ENCODE data around the gene SH3TC1.
A peak's percentile ranks its signal among the peaks of the same experiment; 100 is the strongest.

Gene SH3TC1

DNA sequence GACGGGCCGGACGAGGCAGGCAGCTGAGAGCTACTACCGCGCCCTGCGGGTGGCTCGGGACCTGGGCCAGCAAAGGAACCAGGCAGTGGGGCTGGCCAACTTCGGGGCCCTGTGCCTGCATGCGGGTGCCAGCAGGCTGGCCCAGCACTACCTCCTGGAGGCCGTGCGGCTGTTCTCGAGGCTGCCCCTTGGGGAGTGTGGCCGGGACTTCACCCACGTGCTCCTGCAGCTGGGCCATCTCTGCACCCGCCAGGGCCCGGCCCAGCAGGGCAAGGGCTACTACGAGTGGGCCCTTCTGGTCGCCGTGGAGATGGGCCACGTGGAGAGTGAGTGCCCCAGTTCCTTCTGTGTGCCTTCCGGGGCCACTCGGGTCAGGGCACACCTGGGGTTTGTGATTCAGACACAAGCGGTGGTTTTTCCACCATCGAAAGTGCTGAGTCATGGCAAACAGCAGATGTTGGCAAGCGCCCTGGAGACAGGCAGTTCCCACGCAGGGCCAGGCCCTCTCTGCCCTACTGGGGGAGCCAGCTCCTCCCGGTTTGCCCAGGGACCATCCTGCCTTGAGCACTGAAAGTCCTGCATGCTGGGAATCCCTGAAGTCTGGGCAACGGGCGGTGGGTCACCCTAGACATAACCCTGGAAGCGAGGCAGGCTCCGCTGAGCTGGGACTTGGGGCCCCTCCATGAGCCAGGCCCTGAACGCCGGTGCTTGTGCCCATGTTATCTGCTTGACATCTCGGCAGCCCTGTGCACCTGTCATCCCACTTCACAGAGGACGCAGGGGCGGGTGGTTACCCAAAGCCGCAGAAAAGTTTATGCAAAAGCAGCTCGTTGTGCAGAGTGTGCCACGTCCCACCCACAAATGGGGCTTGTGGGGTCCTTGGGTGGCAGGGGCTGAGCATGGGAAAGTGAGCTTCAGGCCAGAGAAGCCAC, 29.5 kb downstream of the SH3TC1 start:
- peak; percentile 79 to 83 for DNase-seq (ENCODE audit: low read depth in 2 of 2)

DNA sequence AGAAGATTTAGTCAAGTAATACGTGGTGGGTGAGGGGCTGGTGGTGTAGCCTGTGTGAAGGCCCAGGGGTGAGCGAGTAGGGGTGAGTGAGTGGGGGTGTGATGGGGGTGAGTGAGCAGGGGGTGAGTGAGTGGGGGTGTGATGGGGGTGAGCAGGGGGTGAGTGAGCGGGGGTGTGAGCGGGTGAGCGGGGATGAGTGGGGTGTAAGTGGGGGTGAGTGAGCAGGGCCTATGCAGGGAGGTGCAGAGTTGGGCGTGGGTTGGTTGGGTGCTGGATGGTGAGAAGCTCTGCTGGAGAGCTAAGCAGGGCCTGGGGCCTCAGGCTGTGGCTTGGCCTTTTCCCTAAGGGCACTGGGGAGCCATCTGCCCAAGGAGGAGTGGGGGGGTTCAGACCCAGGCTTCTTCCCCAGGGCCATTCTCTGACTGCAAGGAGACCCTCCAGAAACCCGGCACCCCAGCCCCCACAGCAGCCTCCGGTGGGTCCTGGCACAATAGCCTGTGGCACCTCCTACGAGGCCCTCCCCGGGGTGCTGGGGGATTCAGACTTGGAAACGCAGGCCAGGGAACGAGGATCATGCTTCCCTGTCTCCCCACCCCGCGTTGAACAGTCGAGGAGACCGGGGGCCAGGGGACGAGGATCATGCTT, 30.4 kb downstream of the SH3TC1 start:
- DNase-seq (ENCODE audit: low read depth in 2 of 2), result peak in 1 of 2 donors; percentile 7

DNA sequence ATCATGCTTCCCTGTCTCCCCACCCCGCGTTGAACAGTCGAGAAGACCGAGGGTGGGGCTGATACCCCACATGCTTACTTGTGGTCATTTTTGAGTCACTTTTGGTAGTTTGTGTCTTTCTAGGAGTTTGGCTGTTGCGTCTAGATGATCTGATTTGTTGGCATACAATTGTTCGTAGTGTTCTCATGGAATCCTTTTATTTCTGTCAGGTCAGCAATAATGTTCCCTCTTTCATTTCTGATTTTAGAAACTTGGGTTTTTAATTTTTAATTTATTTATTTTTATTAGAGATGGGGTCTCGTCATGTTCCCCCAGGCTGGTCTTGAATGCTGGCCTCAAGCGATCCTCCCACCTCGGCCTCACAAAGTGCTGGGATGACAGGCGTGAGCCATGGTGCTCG, 30.9 kb downstream of the SH3TC1 start:
- no peak for DNase-seq (ENCODE audit: low read depth in 2 of 2)

DNA sequence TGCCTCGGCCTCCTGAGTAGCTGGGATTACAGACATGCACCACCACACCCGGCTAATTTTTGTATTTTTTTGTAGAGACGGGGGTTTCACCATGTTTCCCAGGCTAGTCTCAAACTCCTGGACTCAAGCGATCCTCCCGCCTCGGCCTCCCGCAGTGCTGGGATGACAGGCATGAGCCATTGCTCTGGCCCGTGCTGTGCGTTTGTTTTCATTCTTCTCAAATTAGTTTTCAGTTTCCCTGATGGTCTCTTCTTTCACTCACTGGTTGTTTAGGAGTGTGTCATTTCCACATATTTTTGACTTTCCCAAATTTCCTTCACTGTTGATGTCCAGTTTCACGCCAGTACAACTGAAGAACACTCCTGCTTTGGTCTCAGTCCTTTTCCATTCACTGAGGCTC, 31.8 kb downstream of the SH3TC1 start:
- DNase-seq (ENCODE audit: low read depth in 2 of 2), result no peak

DNA sequence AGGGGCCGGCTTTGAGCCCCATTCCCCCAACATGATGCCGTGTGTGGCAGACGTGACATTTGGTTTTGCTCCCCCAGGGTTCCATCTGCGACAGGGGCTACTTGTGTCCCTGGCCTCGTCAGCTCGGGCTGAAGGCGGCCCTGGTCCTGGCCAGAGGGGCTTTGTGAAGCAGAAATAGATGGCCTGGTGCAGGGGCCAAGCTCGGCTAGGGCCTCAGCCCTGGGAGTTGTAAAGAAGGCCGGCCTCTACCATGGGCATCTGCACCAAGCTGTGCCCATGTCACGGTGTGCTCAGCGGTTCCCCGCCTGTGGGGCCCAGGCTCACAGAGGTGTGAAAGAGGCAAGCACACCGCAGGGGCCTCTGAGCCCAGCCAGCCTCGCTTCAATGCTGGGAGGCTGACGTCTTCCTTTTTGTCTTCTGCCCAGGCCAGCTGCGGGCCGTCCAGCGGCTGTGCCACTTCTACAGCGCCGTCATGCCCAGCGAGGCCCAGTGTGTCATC, 32.5 kb downstream of the SH3TC1 start:
- DNase-seq (ENCODE audit: low read depth in 2 of 2), result no peak

DNA sequence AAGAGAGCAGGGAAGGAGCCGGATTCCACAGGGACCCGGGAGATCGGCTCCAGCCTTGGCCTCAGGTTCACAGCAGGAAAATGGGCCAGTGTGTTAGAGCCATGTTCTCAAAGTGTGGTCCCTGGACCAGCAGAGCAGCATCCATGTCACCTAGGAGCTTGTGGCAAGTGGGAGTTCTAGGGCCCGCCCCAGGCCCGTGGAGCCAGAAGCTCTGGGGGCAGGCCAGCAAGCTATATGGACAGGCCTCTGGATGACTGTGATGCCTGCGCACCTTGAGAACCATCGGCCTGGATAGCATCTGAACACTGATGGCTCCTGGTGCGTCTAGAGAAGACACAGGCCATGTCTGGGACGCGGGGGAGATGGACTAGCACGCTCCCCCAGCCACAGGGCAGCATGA, 33.7 kb downstream of the SH3TC1 start:
- no peak for DNase-seq (ENCODE audit: low read depth in 2 of 2)

DNA sequence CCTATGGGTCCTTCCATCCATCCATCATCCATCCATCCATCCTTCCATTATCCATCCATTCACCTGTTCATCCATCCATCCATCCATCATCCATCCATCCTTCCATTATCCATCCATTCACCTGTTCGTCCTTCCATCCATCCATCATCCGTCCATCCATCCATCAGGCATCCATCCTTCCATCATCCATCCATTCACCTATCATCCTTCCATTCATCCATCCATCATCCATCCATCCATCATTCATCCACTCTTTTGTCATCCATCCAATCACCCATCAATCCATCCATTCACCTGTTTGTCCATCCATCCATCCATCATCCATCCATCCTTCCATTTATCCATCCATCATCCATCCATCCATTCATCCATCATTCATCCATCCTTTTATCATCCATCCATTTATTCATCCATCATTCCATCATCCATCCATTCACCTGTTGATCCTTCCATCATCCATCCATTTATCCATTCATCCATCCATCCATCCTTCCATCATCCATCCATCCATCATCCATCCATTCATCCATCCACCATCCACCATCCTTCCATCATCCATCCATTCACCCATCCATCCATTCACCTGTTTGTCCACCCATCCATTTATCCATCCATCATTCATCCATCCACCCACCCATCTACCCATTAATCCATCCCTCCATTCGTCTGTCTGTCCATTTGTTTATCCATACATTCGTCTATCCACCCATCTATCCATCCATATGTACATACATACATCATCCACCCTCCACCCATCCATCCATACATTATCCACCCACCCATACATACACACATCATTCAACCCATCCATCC, 34.8 kb downstream of the SH3TC1 start:
- DNase-seq (ENCODE audit: low read depth in 2 of 2), result no peak

DNA sequence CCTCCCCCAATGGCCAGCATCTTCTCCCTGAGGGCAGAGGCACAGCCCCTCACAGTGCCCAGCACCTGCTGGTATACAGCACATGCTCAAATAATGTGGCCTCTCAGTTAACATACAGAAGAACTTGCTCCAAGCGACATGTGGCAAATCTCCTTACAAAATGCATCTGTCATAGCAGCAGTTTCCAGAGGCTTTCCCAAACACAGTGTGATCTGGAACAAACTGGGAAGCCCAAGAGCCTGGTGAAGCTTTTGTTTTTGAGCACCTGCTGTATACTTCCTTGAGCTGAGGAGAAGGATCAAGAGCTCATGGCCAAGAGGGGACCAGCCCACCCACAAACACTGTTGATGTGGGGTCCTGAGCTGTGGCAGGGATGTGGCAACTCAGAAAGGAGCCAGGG, 35.6 kb downstream of the SH3TC1 start:
- no peak for DNase-seq (ENCODE audit: low read depth in 2 of 2)

DNA sequence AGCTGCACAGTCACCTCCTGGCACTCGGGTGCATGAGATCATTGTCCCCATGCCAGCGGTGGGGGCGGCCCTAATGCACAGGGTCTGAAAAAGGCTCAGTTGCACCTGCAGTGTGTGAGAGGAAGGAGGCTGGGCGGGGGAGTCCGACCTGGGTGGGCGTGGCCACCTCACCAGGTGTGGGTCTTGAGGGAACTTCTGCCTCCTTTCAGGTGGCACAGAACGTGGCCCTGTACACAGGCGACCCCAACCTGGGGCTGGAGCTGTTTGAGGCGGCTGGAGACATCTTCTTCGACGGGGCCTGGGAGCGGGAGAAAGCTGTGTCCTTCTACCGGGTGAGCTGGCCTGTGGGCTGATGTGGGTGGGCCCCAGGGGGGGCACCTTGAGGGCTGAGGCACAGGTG, 36.1 kb downstream of the SH3TC1 start:
- DNase-seq (ENCODE audit: low read depth in 2 of 2), result no peak

DNA sequence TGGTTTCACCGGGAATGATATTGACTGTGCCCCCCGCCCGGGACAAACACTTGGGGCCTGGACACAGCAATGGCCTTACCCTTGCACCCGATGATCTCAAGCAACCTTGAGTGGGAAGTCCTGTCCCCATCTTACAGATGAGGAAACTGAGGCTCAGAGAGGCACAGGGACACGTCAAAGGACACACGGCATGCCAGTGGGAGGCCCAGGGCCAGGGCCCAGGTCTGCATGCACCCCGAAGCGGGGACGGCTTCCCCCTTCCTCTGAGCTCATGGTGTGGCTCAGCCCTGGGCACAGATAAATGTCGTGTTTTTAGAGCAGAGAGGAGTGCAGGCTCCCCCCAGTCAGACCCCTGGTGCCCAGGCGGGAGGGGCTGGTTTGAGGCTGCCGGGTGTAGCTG, 36.6 kb downstream of the SH3TC1 start:
- no peak for DNase-seq (ENCODE audit: low read depth in 2 of 2)

DNA sequence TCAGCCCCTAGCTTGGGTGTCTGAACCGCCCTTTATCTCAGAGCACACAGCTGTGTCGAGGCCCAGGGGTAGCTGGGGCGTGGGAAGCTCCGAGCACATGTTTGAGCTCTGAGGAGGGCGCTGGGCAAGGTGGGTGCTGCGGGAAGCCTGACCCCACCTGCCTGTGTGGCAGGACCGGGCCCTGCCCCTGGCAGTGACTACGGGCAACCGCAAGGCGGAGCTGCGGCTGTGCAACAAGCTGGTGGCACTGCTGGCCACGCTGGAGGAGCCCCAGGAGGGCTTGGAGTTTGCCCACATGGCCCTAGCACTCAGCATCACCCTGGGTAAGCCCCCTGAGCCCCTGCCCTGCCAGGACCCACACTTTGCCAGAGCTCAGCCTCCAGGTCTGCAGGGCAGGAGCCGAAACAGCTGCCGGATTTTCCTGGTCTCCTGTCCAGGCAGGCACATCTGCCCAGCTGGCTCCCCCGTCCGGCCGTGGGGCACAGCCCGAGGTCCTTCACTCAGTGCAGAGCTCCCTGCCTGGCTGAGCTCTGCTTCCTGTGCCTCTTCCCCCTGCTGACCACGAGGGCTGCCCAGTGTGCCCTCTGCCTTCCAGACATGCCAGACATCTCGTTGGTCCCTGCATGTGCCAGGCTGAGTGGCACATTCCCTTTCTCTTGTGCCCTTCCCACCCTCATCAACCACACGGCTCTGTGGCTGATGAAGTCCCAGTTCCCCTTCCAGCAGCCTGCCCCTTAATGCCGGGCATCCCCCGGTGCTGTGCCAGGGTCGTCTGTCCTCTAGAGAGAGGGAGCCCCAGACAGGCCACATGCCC, 37.2 kb downstream of the SH3TC1 start:
- DNase-seq (ENCODE audit: low read depth in 2 of 2), result no peak

DNA sequence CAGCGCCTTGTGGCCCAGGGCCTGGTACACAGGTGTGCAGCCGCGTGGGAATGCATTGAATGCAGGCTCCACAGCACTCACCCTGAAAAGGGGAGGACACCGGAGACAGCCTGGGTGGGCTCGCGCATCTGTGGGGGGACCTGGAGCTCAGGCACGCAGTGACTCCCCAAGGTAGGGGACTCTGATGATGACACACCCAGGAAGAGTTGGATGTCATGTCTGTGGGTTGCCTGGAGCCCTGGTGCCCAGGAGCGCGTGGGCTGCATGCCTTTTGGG, 37.8 kb downstream of the SH3TC1 start:
- no peak for DNase-seq (ENCODE audit: low read depth in 2 of 2)

DNA sequence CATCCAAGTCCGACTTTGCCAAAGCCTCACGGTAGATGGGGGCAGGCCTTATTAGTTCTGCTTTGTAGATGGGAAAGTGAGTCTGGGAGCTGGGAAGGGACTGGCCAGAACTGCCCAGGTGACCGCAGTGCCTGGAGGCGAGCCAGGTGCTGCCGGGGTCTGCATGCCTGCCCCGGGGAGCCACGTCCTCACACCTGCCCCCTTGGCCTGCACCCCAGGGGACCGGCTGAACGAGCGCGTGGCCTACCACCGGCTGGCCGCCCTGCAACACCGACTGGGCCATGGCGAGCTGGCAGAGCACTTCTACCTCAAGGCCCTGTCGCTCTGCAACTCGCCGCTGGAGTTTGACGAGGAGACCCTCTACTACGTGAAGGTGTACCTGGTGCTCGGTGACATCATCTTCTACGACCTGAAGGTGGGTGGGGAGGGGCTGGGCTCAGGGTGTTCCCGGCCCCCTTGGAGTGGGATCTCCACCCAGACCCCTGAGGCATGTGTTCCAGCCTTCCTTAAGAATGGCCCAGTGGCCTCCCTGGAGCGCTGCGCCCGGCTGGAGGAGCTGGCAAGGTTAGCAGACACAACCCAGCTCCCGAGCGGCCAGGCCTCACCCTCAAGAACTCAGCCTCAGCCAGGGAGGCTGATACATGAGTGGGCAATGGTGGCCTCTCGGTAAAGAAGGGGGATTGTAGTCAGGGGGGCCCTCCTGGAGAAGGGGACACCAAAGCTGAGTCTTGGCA, 38.3 kb downstream of the SH3TC1 start:
- DNase-seq (ENCODE audit: low read depth in 2 of 2), result no peak

DNA sequence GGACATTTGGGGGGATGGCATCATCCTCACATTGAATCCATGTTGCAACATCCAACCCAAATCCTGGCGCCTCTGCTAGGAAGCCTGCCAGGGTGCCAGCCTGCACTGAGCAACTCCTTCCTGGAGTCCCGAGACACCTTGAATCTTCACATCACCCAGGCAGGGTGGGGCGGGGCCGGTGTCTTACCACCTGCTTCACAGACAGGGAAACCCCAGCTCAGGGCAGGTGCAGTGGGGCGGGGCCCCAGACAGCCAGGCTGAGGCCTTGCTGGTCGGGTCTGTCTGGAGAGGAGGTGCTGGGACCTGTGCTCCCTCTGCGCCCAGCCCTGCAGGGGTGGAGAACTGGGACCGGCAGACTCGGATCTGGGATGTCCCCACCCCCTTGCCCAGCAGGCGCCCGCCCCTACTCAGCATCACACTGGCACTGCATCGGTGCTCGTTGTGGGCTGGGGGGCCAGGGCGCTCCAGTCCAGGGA, 39.0 kb downstream of the SH3TC1 start:
- DNase-seq (ENCODE audit: low read depth in 2 of 2), result no peak

DNA sequence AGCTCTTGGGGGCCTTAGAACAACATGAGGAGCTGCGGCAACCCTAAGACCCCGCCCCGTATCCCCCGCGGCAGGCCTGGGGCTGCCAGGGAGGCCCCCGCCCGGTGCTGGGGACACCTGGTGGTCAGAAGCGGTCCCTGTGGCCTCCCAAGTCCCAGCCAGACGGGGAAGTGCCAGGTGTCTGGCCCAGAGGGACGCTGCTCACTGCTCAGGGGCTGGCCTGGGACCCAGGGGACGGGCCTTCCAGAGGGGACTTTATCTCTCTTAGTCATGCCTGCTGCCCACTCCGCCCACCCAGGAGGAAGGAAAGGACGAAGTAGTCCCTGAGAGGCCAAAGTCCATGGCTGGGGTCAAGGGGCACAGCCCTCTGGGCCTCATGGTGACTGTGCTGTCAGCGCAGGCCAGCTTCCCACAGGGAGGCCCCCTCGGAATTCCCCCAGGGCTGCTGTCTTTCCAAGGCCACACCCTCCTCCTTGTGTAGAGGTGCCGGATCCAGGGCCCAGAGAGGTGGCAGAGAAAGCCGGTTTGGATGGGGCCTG, 39.5 kb downstream of the SH3TC1 start:
- no peak for DNase-seq (ENCODE audit: low read depth in 2 of 2)

DNA sequence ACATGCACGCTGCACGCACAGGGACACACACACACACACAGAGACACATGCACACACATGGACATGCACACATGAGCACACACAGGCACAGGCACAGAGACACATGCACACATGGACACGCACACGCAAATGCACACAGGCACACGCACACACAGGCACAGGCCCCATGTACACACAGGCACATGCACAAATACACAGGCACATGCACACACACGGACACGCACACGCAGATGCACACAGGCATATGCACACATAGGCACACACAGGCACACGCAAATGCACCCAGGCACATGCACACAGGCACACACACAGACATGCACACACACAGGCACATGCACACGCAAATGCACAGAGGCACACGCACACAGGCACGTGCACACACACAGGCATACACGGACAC, 40.1 kb downstream of the SH3TC1 start:
- no peak for DNase-seq (ENCODE audit: low read depth in 2 of 2)

DNA sequence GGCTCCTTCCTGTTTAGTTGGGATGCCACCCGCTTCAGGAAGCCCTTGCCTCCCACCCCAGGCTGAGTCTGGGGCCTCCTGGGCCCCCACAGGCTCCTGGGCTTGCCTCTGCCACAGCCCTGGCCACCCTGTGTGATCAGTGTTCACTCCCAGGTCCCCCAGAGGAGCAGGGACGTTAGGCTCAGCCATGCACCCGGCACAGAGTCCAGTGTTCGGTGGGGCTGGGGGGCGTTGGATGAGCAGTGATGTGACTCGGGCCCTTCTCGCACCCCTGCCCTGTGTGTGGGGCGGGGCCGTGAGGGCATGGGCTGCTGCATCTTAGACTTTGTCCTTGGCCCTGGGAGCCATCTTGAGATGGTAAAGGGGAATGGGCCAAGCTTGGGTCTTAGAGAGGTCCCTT, 40.6 kb downstream of the SH3TC1 start:
- DNase-seq (ENCODE audit: low read depth in 2 of 2), result no peak

DNA sequence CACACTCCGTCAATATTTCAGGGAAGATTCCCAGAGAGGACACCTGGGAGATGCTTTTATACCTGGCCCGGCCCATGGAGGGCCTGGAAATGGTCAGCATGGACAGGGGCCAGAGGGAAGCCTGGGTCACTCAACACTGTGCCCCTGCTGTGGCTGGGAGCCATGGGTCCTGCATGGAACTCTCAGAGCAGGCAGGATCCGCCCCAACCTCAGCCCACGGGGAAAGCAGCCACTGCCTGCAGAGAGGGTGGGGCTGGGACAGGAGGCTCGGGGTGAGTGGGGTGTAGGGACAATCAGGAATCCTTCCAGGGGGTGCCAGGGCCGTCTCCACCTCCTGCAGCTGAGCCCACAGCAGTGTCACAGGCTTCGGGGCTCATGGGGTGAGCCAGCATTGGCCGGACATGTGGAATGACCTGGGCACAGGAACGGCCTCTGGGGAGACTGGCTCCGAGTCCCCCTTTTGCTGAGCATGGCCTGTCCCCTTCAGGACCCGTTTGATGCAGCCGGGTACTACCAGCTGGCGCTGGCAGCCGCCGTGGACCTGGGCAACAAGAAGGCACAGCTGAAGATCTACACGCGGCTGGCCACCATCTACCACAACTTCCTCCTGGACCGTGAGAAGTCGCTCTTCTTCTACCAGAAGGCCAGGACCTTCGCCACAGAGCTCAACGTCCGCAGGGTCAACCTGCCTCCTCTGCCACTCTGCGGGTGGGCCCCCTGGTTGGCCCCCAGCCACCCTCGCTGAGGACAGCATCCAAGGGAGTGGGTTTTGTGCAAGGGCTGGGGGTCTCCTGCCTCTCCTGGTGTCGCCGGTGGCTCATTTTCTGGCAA, 41.3 kb downstream of the SH3TC1 start:
- DNase-seq (ENCODE audit: low read depth in 2 of 2), result no peak

DNA sequence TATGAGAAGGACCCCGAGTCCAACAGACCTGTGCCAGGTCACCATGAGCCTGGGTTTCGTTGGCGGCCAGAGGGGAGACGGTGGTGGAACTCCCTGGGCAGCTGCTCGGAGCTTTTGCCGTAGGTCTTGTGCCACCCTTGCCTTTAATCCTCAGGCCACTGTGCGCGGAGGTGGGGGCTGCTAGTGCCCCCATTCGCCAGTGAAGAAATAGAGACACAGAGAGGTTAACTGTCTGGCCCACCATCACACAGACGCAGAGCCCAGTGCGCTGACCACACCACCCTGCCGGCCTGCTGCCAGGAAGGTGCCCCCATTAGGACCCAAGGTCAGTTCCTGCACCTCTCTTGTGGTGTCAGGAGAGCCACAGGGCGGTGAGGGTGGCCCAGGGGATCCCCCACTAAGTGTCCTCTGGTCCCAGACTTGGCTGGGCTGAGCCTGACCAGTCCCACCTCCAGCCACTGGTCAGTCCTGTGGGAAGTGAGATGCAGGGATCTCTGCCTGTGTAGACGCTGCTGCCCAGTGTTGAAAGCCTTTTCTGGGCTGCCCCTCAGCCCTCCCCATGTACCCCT, 42.2 kb downstream of the SH3TC1 start:
- DNase-seq (ENCODE audit: low read depth in 2 of 2), result no peak
